ENCODE measurements around the gene NUP205. TPM values are rescaled to one million over a fixed set of nuclear protein-coding genes. Genes with fewer than 3 reads are reported as not detected.
"Not testable (repeated sequence)": the region's sequence is repeated elsewhere in the genome, so short reads cannot be mapped to it uniquely, and the experiment has no call there.

Gene NUP205
- total RNA-seq, 2 experiments from 2014 or later, result 127 to 142 TPM

GRCh38 chr7:135684699-135685098 is 127.0 kb downstream of the NUP205 start:
- CTCF ChIA-PET, result no interaction called here
- POLR2A ChIA-PET, result no interaction called here

GRCh38 chr7:135685306-135686084 is 127.8 kb downstream of the NUP205 start:
- ChIA-PET POLR2A (no interaction called here), CTCF (no interaction called here)

GRCh38 chr7:135687466-135687865 is 129.7 kb downstream of the NUP205 start:
- CTCF ChIA-PET, result no interaction called here
- POLR2A ChIA-PET, result no interaction called here

DNA sequence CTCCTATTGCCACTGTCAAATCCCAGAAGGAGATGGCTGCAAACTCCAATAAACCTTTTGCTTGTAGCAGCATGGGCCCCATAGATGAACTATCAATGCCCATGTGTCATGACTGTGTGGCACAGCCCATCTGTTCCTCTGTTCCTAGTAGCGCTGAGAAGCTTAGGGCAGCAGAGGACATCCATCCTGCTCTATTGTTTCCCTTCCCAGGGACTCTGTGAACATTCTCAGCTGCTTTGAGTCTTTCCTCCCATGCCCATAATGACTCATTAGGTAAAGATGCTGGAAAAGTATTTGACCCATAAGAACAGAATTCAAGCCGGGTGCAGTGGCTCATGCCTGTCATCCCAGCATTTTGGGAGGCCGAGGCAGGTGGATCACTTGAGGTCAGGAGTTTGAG is 132.8 kb downstream of the NUP205 start:
- POLR2A ChIA-PET, result no interaction called here
- CTCF ChIA-PET, result no interaction called here

DNA sequence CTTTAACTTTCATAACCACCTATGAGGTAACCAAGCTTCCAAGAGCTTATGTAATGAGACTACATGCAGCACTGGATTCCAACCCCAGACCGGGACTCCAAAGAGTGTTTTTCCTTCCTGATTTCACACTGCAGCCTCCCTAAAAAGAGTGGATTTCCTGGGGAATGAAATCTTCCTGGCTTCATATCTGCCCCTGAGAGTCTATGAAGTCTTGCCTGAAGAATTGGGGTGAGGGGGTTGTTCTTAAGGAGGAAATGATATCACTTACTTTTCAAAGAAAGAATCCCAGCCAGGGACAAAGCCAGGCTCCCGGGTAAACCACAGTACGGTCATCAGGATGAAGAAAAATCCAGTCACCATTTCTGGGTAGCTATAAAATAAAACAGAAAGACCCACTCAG is 134.3 kb downstream of the NUP205 start:
- ChIA-PET CTCF (no interaction called here), POLR2A (no interaction called here)

- CTCF ChIA-PET, POLR2A ChIA-PET: not testable (repeated sequence)
Observed at GRCh38 chr7:135692606-135693005, 134.9 kb downstream of the NUP205 start.

DNA sequence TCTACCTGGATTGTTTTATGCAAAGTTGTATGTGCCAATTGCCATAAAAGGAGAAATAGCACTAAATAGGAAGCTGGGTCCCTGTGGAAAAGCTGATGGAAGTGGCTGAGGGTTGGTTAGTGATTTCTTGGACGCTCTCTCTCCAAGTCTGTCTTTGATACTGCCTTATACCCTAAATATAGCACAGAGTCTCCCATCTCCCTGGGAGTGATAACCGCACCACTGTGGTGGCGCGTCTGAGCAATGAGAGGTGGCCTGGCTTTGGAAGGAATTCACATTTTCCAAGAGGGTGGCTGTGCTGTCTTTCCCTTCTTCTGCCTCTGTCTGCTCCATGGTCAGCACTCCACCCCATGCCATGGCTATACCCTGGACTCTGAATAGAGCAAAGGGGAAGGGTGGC is 135.8 kb downstream of the NUP205 start:
- CTCF ChIA-PET, result no interaction called here
- POLR2A ChIA-PET, result no interaction called here

DNA sequence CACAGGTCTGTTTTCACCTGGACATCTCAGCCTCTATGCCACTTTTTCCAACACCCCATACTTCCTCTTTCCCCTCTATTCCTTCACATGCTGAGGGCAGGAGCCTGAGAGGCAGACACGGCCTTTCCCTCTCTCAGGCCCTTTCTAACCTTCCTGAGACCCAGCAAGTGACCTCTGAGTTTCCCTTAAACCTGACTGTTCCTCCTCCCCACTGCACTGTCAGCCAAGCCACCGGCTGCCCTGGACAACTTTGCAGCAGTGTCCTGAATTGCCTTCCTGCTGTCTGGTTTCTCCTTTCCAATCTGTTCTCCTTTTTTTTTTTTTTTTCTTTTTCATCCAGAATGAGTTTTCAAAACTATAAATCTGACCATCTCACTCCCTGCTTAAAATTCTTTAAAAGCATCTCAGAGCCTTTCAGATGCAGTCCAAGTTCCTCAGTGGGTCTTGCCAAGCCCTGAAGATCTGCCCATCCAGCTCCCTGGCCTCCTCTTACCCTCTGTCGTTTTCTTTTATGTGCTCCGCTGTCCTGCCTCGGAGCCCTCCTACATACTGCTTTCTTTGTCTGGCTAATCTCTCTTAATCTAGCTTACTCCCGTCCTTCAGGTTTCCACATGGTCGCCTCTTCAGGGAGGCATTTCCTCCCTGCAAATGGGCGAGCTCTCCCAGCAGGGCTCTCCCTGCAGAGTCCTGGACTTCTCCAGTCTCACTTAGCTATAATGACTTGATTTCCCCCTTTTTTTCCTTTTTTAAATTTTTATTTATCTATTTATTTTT is 139.7 kb downstream of the NUP205 start:
- ChIA-PET POLR2A (no interaction called here), CTCF (interaction anchor here (1.0 kb wide), 1 partner anchor 16 kb away, joined by 4 read pairs; no protein-coding TSS in a partner anchor)

Other genes starting within 250 kb of the NUP205 start
- gene CNOT4, start 47.8 kb upstream of the NUP205 start, total RNA-seq, result 10 to 100 TPM; 16.9 to 19.7 TPM
- gene STMP1, start 104.6 kb downstream of the NUP205 start, total RNA-seq, result 10 to 100 TPM; 24.2 to 26.4 TPM
- not detected for gene SLC13A4, start 170.3 kb downstream of the NUP205 start, total RNA-seq
- gene FAM180A, start 190.9 kb downstream of the NUP205 start, total RNA-seq, result not detected

Measured in activated CD8-positive, alpha-beta memory T cell treated with anti-CD3 and anti-CD28 coated beads for 36 hours (primary cell).